GM20000 (cell line): Measurements from ENCODE around the gene MAPK1.
"Not testable (repeated sequence)": the region's sequence is repeated elsewhere in the genome, so short reads cannot be mapped to it uniquely, and the experiment has no call there.

Experiments used
- DNase-seq: peaks from one replicate; pipeline ENCODE4 v3.0.0; 2012; ENCODE audit warnings: low spot score
- CTCF ChIP-seq: IDR thresholded peaks from 2 replicates; pipeline ENCODE4 v1.5.1; 2012; ENCODE audit warnings: mild to moderate bottlenecking, control low read depth; ENCODE audit errors: extremely low read depth, missing control alignments

MAPK1 gene

GRCh38 chr22:21815958-21816357, 51.5 kb downstream of the MAPK1 start:
- DNase-seq: no peak
- TF ChIP-seq CTCF: no peak

GRCh38 chr22:21815357-21815756, 52.1 kb downstream of the MAPK1 start:
- no peak for TF ChIP-seq CTCF
- DNase-seq: no peak

- DNase-seq: no peak
Observed at GRCh38 chr22:21811982-21812381, 55.5 kb downstream of the MAPK1 start.

GRCh38 chr22:21807544-21808529, 59.6 kb downstream of the MAPK1 start:
- no peak for TF ChIP-seq CTCF
- DNase-seq: no peak

More at GRCh38 chr22:21811982-21812381, 55.5 kb downstream of the MAPK1 start:
- no peak for TF ChIP-seq CTCF

- not testable (repeated sequence) for DNase-seq
Observed at GRCh38 chr22:21805325-21805724, 62.1 kb downstream of the MAPK1 start.

GRCh38 chr22:21803811-21804249, 63.6 kb downstream of the MAPK1 start:
- no peak for TF ChIP-seq CTCF
- no peak for DNase-seq

GRCh38 chr22:21802673-21803072, 64.8 kb downstream of the MAPK1 start:
- TF ChIP-seq CTCF: no peak
- no peak for DNase-seq
